ENCODE results near the gene POLA1.

POLA1 gene

DNA sequence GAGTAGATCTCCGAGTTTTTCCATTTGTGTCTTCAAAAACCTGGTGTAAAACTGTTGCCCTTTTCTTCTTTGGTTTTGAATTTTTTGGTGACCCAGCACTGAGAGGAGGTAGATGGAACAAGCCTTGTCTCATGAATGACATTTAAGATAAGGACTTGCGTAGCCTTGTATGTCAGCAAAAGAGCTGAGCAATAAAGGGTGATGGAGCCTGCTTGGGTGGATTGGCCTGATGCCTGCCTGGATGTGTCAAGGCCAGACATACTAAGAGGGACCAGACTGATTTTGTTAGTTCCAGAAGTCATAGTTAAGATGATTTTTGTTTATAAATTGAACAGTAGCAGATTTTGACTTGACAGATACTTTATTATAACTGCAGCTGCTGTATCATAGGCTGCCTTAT, 134.9 kb downstream of the POLA1 start:
- H3K4me3 ChIP-seq (ENCODE audit: low read depth, low read length), result no peak overlapping the region
- H3K9me3 ChIP-seq, result no peaks in the 10 kb centered on the region
- TF ChIP-seq CTCF (IDR thresholded peaks at IDR 0.05; ENCODE audit: low read depth, low read length), result no peak
- H3K36me3 ChIP-seq, result peaks cover 10% of the 10 kb centered on the region
- H3K27me3 ChIP-seq, result no peaks in the 10 kb centered on the region
- H3K4me1 ChIP-seq, result no peaks in the 10 kb centered on the region
- no peak for DNase-seq

DNA sequence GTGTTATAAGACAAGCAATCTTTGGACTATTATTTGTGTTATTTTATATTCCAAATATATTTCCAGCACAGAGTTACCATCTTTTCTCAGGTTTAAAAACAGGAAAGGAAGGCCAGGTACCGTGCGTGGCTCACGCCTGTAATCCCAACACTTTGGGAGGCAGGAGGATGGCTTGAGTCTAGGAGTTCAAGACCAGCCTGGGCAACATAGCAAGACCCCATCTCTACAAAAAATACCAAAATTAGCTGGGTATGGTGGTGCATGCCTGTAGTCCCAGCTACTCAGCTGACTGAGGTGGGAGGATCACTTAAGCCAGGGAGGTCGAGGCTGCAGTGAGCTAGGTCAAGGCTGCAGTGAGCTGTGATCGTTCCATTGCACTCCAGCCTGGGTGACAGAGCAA, 140.0 kb downstream of the POLA1 start:
- Histone ChIP-seq H3K4me1 (no peaks in the 10 kb centered on the region; the same call in 1 of the 2 replicates), H3K4me3 (ENCODE audit: low read depth, low read length) (no peak overlapping the region), H3K9me3 (no peaks in the 10 kb centered on the region), H3K27me3 (no peaks in the 10 kb centered on the region), H3K36me3 (no peaks in the 10 kb centered on the region; the same call in 1 of the 2 replicates)
- TF ChIP-seq CTCF (IDR thresholded peaks at IDR 0.05; ENCODE audit: low read depth, low read length), result no peak
- DNase-seq, result no peak

- Histone ChIP-seq H3K36me3 (no peaks in the 10 kb centered on the region), H3K9me3 (no peaks in the 10 kb centered on the region), H3K27me3 (no peaks in the 10 kb centered on the region), H3K4me1 (no peaks in the 10 kb centered on the region; the same call in 1 of the 2 replicates), H3K4me3 (ENCODE audit: low read depth, low read length) (no peak overlapping the region)
- TF ChIP-seq CTCF (IDR thresholded peaks at IDR 0.05; ENCODE audit: low read depth, low read length), result no peak
- DNase-seq, result no peak
Measured at GRCh38 chrX:24837966-24838365, 144.2 kb downstream of the POLA1 start.

- Histone ChIP-seq H3K4me1 (no peaks in the 10 kb centered on the region; the same call in 1 of the 2 replicates), H3K9me3 (no peaks in the 10 kb centered on the region), H3K27me3 (no peaks in the 10 kb centered on the region), H3K4me3 (ENCODE audit: low read depth, low read length) (no peak overlapping the region), H3K36me3 (peaks cover 3% of the 10 kb centered on the region; the same call in 1 of the 2 replicates)
- DNase-seq, result peak; percentile 17
- TF ChIP-seq CTCF (IDR thresholded peaks at IDR 0.05; ENCODE audit: low read depth, low read length), result peak; percentile 42
Measured at GRCh38 chrX:24838629-24839028, 144.9 kb downstream of the POLA1 start.

GRCh38 chrX:24839331-24839730, 145.6 kb downstream of the POLA1 start:
- Histone ChIP-seq H3K36me3 (peaks cover 3% of the 10 kb centered on the region; the same call in 1 of the 2 replicates), H3K9me3 (no peaks in the 10 kb centered on the region), H3K27me3 (no peaks in the 10 kb centered on the region), H3K4me1 (no peaks in the 10 kb centered on the region; the same call in 1 of the 2 replicates), H3K4me3 (ENCODE audit: low read depth, low read length) (no peak overlapping the region)
- no peak for DNase-seq
- no peak for TF ChIP-seq CTCF (IDR thresholded peaks at IDR 0.05; ENCODE audit: low read depth, low read length)

GRCh38 chrX:24842486-24842885, 148.8 kb downstream of the POLA1 start:
- no peak for DNase-seq
- no peaks in the 10 kb centered on the region; the same call in 1 of the 2 replicates for H3K4me1 ChIP-seq
- no peak overlapping the region for H3K4me3 ChIP-seq (ENCODE audit: low read depth, low read length)
- peaks cover 3% of the 10 kb centered on the region; the same call in 1 of the 2 replicates for H3K36me3 ChIP-seq
- no peaks in the 10 kb centered on the region for H3K27me3 ChIP-seq
- no peaks in the 10 kb centered on the region for H3K9me3 ChIP-seq
- TF ChIP-seq CTCF (IDR thresholded peaks at IDR 0.05; ENCODE audit: low read depth, low read length), result no peak

Measured in BE2C (cell line).